HFF-Myc (cell line): ENCODE measurements around the gene HIVEP1.

ENCODE experiments used
- DNase-seq: peaks from one replicate; pipeline ENCODE4 v3.0.0-alpha.2; 2011; ENCODE audit warnings: low read depth; ENCODE audit errors: extremely low read depth
- H3K4me3 ChIP-seq: replicated peaks from 2 replicates; pipeline ENCODE4 v1.5.1; 2011; ENCODE audit warnings: low read depth, mild to moderate bottlenecking, control low read depth, low read length
- TF ChIP-seq, protein P1 (sequence below): IDR thresholded peaks from 2 replicates; pipeline ENCODE4 v1.5.1; 2012; ENCODE audit warnings: mild to moderate bottlenecking, low read depth, low read length, control low read depth; ENCODE audit errors: missing control alignments

HIVEP1 gene

DNA sequence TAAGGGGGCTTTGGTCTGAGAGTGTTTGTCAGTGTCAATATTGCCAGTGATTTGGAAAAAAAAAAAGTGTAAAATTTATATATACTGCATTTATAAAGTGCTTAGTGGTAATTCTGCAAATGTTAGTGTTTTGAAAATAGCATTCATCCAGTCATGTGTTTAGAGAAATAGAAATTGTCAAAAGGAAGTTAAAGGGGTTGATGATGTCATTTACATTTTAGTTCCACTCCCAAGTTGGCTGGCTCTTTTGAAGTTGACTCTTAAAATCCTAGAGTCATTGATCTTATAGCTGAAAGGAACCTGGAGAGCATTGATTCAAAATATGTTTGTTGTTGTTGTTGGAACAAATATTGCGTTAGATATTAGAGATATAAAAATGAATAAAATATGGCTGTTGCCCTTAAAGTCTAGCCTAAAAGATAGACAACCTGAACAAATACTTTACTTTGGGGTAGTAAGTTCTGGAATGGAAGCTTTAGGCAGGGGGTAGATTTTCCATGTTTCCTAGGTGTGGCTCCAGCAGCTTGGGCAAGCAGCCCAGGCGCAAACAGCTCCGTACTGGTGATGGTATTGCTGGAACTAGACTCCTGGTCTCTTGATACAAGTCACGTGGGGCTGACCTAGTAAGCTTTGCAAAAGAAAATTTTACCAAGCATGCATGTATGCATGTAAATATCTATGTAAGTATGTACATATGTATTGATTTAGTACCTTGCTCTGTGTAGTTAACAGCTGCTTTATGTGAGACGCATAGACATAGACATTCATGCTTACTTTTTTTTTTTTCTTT lies 46.3 kb downstream of the HIVEP1 start:
- DNase-seq = no peak
- TF ChIP-seq, protein P1, sequence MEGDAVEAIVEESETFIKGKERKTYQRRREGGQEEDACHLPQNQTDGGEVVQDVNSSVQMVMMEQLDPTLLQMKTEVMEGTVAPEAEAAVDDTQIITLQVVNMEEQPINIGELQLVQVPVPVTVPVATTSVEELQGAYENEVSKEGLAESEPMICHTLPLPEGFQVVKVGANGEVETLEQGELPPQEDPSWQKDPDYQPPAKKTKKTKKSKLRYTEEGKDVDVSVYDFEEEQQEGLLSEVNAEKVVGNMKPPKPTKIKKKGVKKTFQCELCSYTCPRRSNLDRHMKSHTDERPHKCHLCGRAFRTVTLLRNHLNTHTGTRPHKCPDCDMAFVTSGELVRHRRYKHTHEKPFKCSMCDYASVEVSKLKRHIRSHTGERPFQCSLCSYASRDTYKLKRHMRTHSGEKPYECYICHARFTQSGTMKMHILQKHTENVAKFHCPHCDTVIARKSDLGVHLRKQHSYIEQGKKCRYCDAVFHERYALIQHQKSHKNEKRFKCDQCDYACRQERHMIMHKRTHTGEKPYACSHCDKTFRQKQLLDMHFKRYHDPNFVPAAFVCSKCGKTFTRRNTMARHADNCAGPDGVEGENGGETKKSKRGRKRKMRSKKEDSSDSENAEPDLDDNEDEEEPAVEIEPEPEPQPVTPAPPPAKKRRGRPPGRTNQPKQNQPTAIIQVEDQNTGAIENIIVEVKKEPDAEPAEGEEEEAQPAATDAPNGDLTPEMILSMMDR = no peak
- H3K4me3 ChIP-seq = no peak overlapping the region

DNA sequence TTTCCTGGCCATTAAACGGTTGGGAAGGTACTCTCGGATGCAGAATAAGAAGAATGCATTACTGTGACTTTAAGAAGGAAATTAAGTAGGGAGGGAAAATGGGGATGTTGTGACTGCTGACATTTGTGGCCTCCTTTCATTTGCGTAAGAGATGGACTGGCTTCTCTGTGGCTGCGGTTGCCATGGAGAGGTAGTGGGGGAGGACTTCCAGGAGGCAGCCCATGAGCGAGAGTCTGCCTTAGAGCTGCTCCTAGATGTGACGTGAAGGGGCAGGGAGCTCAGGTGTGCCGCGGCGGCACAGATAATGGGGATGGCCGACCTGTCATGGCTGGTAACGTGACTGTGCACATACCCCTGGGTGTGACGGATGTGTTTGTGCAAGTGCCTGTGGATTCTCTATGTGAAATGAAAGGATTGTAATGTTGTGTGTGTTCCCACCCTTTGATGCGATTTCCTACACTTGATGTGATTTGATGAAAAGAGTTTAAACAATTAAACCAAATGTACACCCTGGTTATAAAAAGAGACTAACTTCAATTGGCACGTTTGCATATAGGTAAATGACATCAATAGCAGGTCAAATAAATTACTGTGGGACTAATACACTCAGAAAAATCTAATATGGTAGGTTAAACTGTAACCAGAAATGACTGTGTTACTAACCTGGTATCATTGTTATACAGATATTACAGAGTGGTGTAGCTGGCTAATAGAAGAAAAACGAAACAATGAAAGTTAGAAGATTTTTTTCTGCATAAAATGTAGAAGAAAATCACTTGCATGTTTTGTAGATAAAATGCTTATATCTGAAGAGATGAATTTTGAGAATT lies 48.9 kb downstream of the HIVEP1 start:
- H3K4me3 ChIP-seq = no peak overlapping the region
- no peak for DNase-seq
- TF ChIP-seq, protein P1 = no peak

DNA sequence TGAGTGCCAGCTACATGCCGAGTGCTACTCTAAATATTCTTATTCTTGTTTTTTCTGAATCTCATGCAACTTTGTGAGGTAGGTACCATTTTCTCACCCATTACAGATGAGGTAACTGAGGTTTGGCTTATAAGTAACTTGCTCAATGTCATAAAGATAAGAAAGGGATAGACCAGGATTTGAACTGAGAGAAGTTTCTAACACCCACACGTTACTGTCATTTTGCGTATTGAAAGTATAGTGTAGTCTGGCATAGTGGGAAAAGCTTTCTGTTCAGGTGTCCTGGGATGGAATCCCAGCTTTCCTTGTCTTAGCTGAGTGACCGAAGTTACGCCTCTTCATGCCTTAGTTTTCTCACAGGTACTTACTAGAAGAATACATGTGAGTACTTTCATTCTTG lies 50.5 kb downstream of the HIVEP1 start:
- TF ChIP-seq, protein P1 = no peak
- H3K4me3 ChIP-seq = no peak overlapping the region

DNA sequence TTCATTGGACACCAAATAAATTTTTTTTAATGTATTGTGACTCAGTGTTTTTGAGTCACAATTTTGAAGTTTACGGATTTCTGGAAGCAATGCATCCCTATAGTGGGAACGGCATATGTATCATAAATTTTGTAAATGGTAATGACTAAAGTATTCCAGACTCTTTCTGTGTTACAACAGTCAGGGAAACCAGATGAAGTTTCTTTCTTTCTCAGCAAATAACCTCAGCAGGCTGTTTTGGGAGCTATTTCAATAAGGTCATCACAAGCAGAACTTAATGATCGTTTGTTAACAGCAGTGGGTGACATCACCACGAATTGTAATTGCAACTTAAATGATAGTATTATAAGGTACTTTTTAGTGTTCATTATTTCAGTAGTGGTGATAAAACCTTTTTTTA lies 52.0 kb downstream of the HIVEP1 start:
- no peak for DNase-seq
- no peak overlapping the region for H3K4me3 ChIP-seq
- TF ChIP-seq, protein P1 = no peak

More for the DNA sequence above, 50.5 kb downstream of the HIVEP1 start:
- DNase-seq = no peak

DNA sequence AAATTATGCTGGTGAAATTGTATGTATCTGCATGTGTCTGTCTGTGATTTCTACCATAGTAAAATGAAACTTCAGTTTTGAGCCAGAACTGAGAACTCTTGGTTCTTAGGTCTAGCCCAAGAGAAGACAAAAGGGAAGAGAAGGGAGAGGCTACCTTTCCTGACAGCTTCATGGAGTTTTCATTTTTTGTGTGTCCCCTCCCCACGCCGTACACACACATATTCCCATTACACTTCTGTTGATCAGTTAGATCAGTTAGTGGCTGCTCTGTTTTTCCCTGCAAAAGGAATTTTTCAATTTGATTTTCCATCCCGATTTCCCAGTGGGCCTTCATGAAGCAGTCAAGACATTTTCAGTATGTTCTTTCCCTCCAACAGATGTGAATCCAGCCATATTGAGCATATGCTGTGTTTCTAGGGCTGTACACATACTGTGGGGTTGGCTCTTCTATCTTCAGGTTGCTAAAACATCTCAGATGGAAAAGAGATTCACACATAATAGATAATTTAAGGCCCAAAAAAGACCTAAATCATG lies 52.5 kb downstream of the HIVEP1 start:
- TF ChIP-seq, protein P1 = no peak
- H3K4me3 ChIP-seq = no peak overlapping the region
- no peak for DNase-seq

DNA sequence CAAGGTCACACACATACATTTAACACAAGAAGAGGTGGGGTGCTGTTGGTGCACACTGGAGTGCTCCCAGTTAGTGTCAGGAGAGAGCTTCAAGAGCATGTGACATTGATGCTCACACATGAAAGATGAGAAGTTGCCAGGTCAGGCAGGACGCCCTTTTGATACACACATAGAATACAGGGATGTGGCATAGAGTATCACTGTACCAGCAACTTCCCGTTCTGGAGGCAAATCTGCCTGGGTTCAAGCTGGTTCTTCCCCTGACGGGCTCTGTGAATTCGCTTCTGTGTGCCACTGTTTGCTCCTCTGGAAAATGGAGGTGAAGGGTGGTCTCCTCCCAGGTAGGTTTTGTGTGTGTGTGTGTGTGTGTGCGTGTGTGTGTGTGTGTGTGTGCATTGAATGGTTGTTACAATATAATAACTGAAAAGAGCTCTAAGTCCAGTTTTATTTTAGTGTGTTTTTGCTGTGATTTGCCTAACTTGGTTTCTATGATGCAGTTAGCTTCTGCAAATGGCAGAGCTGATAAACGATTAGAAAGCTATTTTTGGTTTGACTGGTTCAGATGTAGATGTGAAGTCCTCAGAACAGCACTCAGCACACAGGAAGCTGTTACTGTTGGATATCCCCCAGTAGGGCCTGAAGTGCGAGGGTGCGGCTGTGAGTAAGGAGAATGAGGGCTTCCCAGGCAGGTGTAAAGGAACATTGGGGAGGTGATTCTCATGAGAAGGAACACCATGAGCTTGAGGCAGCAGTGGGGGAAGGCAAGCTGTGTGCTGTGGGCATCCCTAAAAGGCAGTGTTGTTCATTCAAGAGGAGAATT lies 53.4 kb downstream of the HIVEP1 start:
- H3K4me3 ChIP-seq = no peak overlapping the region
- no peak for DNase-seq
- TF ChIP-seq, protein P1 = no peak
